IPS-18c (cell line): Measurements from ENCODE around the gene TMEM164.

Experiments used
- H3K4me3 ChIP-seq: 2 replicates; pipeline ENCODE4 v1.7.0; 2013; ENCODE audit warnings: low read depth, mild to moderate bottlenecking, low read length, moderate library complexity; ENCODE audit not compliant: insufficient read depth
- H3K9me3 ChIP-seq: one replicate; pipeline ENCODE4 v1.6.1; 2013; ENCODE audit warnings: mild to moderate bottlenecking, low read length, moderate library complexity; ENCODE audit not compliant: control insufficient read depth, insufficient read depth

The TMEM164 gene

GRCh38 chrX:110188701-110189558 lies 186.0 kb downstream of the TMEM164 start:
- H3K4me3 ChIP-seq, result no peak overlapping the region
- no peaks in the 10 kb centered on the region for H3K9me3 ChIP-seq

- Histone ChIP-seq H3K9me3 (no peaks in the 10 kb centered on the region), H3K4me3 (no peak overlapping the region)
These were observed 189.6 kb downstream of the TMEM164 start for GRCh38 chrX:110192516-110192915.

GRCh38 chrX:110194977-110195376 lies 192.1 kb downstream of the TMEM164 start:
- H3K4me3 ChIP-seq, result no peak overlapping the region
- no peaks in the 10 kb centered on the region for H3K9me3 ChIP-seq

- Histone ChIP-seq H3K4me3 (no peak overlapping the region), H3K9me3 (no peaks in the 10 kb centered on the region)
These were observed 198.9 kb downstream of the TMEM164 start for GRCh38 chrX:110201799-110202198.

GRCh38 chrX:110204986-110205385 lies 202.1 kb downstream of the TMEM164 start:
- Histone ChIP-seq H3K4me3 (no peak overlapping the region), H3K9me3 (no peaks in the 10 kb centered on the region)

GRCh38 chrX:110208092-110208491 lies 205.2 kb downstream of the TMEM164 start:
- Histone ChIP-seq H3K4me3 (no peak overlapping the region), H3K9me3 (no peaks in the 10 kb centered on the region)

GRCh38 chrX:110210417-110211139 lies 207.7 kb downstream of the TMEM164 start:
- Histone ChIP-seq H3K4me3 (no peak overlapping the region), H3K9me3 (no peaks in the 10 kb centered on the region)

GRCh38 chrX:110211340-110211739 lies 208.4 kb downstream of the TMEM164 start:
- Histone ChIP-seq H3K4me3 (no peak overlapping the region), H3K9me3 (no peaks in the 10 kb centered on the region)

- Histone ChIP-seq H3K9me3 (no peaks in the 10 kb centered on the region), H3K4me3 (no peak overlapping the region)
These were observed 209.4 kb downstream of the TMEM164 start for GRCh38 chrX:110212299-110212698.

GRCh38 chrX:110213183-110213582 lies 210.3 kb downstream of the TMEM164 start:
- no peak overlapping the region for H3K4me3 ChIP-seq
- no peaks in the 10 kb centered on the region for H3K9me3 ChIP-seq

- H3K9me3 ChIP-seq, result no peaks in the 10 kb centered on the region
- no peak overlapping the region for H3K4me3 ChIP-seq
These were observed 211.8 kb downstream of the TMEM164 start for GRCh38 chrX:110214684-110215083.

GRCh38 chrX:110215411-110215810 lies 212.5 kb downstream of the TMEM164 start:
- H3K4me3 ChIP-seq, result no peak overlapping the region
- no peaks in the 10 kb centered on the region for H3K9me3 ChIP-seq

GRCh38 chrX:110216027-110216426 lies 213.1 kb downstream of the TMEM164 start:
- no peak overlapping the region for H3K4me3 ChIP-seq
- H3K9me3 ChIP-seq, result no peaks in the 10 kb centered on the region

- Histone ChIP-seq H3K9me3 (no peaks in the 10 kb centered on the region), H3K4me3 (no peak overlapping the region)
These were observed 215.7 kb downstream of the TMEM164 start for GRCh38 chrX:110218591-110218990.

- no peaks in the 10 kb centered on the region for H3K9me3 ChIP-seq
These were observed 217.0 kb downstream of the TMEM164 start for GRCh38 chrX:110219920-110220319.

GRCh38 chrX:110222497-110223257 lies 219.8 kb downstream of the TMEM164 start:
- Histone ChIP-seq H3K9me3 (no peaks in the 10 kb centered on the region), H3K4me3 (no peak overlapping the region)

More at GRCh38 chrX:110219920-110220319, 217.0 kb downstream of the TMEM164 start:
- no peak overlapping the region for H3K4me3 ChIP-seq

GRCh38 chrX:110224926-110225617 lies 222.2 kb downstream of the TMEM164 start:
- H3K9me3 ChIP-seq, result no peaks in the 10 kb centered on the region
- H3K4me3 ChIP-seq, result no peak overlapping the region
